Measurements from ENCODE around the gene SPNS1.
A peak's percentile ranks its signal among the peaks of the same experiment; 100 is the strongest.
"Not testable (repeated sequence)": the region's sequence is repeated elsewhere in the genome, so short reads cannot be mapped to it uniquely, and the experiment has no call there.

SPNS1 gene

GRCh38 chr16:28958836-28959235 lies 15.7 kb upstream of the SPNS1 start:
- peak in 1 of 2 donors; percentile 64 for DNase-seq

- DNase-seq, result no peak
Measured at GRCh38 chr16:28964072-28964471, 10.5 kb upstream of the SPNS1 start.

- no peak for DNase-seq
Measured at GRCh38 chr16:28964496-28964895, 10.1 kb upstream of the SPNS1 start.

- no peak for DNase-seq
Measured at GRCh38 chr16:28967156-28967555, 7.4 kb upstream of the SPNS1 start.

- DNase-seq, result not testable (repeated sequence)
Measured at GRCh38 chr16:28969696-28970095, 4.9 kb upstream of the SPNS1 start.

- peak in 1 of 2 donors; percentile 31 for DNase-seq
Measured at GRCh38 chr16:28974007-28974436, 556 bp upstream of the SPNS1 start.

- DNase-seq, result no peak
Measured at GRCh38 chr16:28975158-28975599, 601 bp downstream of the SPNS1 start.

- DNase-seq, result peak in 1 of 2 donors; percentile 15
Measured at GRCh38 chr16:28977703-28978662, 3.4 kb downstream of the SPNS1 start.

- not testable (repeated sequence) for DNase-seq
Measured at GRCh38 chr16:28980330-28980729, 5.8 kb downstream of the SPNS1 start.

GRCh38 chr16:28980929-28981328 lies 6.4 kb downstream of the SPNS1 start:
- DNase-seq, result no peak

- peak; percentile 51 to 87 for DNase-seq
Measured at GRCh38 chr16:28981517-28981916, 6.9 kb downstream of the SPNS1 start.

- no peak for DNase-seq
Measured at GRCh38 chr16:28982418-28982817, 7.8 kb downstream of the SPNS1 start.

- no peak for DNase-seq
Measured at GRCh38 chr16:28982949-28983348, 8.4 kb downstream of the SPNS1 start.

- no peak for DNase-seq
Measured at GRCh38 chr16:28983644-28984043, 9.1 kb downstream of the SPNS1 start.

- DNase-seq, result no peak
Measured at GRCh38 chr16:28984091-28984490, 9.5 kb downstream of the SPNS1 start.

- DNase-seq, result peak; percentile 55 to 88
Measured at GRCh38 chr16:28984619-28985135, 10.1 kb downstream of the SPNS1 start, which contains the start of gene LAT. TSS of gene LAT (plus strand) at chr16:28985052. CDS start at chr16:28985418, 366 bp downstream.

GRCh38 chr16:28985211-28986041 lies 10.8 kb downstream of the SPNS1 start:
- DNase-seq, result no peak

GRCh38 chr16:28986046-28986445 lies 11.5 kb downstream of the SPNS1 start:
- no peak for DNase-seq

- no peak for DNase-seq
Measured at GRCh38 chr16:28986492-28986891, 11.9 kb downstream of the SPNS1 start.

- DNase-seq, result no peak
Measured at GRCh38 chr16:28987170-28987853, 12.7 kb downstream of the SPNS1 start.

- no peak for DNase-seq
Measured at GRCh38 chr16:28989363-28989762, 14.8 kb downstream of the SPNS1 start.

- no peak for DNase-seq
Measured at GRCh38 chr16:28990375-28991040, 15.9 kb downstream of the SPNS1 start.

Measured in inflammatory macrophage treated with lipopolysaccharide for 1 hour (primary cell).